Activated CD4-positive, CD25-positive, alpha-beta regulatory T cell treated with anti-CD3 and anti-CD28 coated beads, Interleukin-2, amount 50 U/mL, for 72 hours (primary cell): ENCODE data around the gene BRD7.

Experiments
- DNase-seq: peaks from one replicate; pipeline ENCODE4 v3.0.0; 2021

BRD7 gene

DNA sequence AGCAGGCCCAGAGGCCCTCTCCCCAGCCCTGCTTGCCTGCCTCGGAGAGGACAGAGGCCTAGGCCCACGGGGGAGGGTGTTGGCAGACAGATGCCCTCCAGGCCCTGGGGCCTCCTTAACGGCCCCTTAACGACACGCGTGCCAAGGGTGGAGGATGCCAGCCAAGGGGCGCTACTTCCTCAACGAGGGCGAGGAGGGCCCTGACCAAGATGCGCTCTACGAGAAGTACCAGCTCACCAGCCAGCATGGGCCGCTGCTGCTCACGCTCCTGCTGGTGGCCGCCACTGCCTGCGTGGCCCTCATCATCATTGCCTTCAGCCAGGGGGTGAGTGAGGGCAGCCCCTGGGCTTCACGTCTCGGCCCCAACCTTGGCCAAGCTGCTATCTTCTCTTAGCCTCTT, 80.8 kb downstream of the BRD7 start:
- no peak for DNase-seq

DNA sequence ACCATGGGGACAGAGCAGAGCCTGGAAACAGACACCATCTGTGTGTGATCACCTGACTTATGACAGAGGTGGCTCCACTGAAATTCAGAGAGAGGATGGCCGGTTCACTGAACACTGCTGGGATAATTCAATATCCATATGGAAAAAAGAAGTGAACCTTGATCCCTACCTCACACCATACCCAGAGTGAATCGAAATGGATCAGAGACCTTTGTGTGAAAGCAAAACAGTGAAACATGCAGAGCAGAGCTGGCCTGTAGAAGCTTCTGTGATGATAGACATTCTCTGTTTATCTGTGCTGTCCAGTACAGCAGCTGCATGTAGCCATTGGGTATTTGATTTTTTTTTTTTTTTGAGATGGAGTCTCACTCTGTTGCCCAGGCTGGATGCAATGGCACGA, 82.1 kb downstream of the BRD7 start:
- no peak for DNase-seq

DNA sequence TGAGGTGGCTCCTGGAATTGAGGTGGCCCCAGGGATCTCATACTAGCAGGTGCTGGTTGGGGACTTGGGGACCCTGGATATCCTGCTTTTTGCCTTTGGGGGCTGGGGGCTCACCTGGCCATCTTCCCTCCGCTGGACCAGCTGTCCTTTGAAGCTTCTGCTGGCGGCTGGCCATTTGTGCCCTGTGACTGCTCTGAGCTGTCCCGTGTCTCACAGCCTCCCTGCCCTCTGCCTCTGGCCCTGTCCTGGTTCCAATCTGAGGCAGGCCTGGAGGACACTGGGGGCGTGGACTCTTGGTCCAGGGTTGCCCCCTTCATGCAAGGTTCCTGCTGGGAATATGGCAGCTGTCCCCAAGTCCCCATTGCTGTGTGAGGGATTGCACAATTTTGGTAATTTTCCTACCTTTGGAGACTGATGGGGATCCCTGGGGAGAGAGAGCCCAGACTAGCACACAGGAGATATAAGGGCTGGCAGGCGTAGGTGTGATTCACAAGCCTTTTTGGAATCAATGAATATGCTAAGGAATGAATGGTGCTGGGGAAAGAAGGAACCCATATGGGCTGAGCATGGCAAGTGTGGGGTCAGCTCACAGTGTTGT, 83.3 kb downstream of the BRD7 start:
- DNase-seq, result no peak

DNA sequence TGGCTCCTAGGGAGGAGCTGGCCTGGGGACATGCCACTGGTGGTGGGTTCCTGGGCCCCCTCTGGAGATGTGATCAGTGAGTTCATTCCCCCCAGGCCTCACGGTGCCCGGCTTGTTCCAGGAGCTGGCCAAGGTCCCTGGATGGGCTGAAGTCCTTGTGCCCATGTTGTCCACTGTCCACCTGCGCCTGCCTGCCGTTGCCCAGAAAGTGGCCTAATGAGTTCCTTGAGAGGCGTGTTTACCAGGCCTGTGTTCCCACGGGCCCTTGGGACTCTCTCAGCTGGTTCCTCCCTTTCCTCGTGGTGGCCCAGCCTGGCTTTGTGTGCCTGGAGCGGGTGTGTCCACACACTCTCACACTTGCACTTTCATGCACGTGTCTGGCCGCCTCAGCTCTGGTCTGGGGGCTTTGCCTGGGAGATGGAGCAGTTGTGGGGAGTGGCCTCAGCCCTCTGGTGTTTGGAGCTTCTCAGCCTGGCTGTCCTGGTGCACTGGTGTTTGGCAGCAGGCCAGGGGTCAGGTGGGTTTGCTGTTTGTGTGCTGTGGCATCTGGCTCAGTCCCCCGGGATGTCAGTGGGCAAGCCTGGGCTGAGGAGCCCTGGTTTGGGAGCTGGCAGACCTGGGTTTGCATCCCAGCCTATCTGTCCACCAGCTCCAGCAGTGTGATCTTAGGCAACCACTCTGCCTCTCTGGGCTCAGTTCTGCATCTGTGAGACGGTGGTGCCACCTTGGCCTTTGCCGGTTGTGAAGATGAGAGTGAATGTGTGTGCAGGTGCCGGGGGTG, 84.5 kb downstream of the BRD7 start:
- no peak for DNase-seq

DNA sequence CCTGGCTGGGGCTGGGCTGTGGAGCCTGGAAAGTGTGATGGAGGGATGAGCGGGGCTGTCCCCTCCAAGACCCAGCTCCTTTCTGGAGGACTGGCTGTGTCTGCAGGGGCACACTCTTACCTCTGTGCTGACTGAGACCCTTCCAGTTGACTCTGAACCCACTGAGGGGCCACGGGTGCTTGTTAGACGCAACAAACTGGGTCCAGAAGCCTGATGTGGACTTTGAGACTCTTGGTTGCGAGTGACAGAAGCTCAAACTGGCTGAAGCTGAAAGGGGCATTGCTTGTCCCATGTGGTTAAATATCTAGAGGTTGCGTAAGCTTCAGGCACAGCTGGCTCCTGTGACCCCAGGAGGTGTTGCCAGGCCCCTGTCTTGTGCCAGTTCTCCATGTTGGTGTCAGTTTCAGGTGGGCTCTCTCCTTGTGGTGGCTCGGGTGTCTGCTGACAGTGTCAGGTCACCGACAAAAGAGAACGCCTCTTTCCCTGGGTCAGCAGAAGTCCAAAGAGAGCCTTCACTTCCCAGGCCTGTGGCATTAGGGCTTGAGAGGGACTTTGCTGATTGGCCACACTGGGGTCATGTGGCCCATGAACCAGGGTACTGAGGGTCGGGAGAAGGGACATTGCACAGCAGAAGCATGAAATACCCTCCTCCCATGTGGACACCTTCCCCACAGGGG, 85.7 kb downstream of the BRD7 start:
- no peak for DNase-seq

DNA sequence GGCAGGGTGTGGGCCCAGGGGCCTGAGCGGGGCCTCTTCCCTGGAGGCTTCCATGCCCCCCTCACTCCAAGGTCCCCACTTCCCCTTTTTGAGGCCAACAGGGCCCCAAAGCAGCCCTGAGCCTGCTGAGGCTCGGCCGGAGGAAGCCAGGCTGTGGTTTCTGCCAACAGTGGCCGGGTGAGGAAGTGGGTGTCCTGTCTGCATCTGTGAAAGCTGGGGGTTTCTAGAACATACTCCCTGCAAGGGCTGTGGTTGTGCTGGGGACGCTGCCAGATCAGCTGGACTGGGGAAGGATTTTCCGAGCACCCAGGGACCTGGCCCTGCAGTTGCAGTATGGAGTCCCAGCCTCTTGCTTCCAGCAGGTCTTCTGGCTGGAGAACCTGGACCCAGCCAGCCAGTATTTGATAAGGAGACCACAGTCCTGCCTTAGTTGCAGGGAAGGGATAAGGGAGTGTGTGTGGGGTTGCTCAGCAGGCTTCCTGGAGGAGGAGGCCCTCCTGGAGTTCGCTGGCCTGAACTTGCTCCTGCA, 86.7 kb downstream of the BRD7 start:
- DNase-seq, result peak; percentile 57

DNA sequence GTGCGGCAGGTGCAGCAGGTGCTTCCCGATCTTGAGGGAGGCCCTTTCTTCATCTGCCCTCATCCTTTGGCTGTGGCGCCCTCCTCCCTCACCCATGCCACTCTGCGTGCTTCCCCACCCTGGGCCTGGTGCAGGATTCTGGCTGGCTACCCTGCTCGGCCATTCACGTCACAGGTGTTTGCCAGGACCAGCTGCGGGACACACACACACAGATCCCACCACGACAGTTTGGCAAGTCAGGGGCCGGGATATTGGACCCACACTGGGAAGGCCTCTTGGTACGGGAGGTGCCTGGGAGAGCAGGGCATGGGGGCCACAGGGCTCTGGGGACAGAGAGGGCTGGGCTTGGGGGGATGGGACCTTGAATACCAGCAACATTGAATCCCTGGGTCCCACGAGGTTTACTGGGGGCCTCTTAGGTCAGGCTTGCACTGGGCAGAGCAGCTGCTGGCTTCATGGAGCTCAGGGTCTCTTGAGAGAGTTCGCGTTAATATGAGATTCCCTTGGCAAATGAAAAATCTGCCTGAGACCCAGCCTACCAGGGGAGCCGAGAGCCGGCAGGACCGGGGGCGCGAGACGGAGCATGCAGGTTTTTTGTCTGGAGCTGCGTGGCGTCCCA, 87.3 kb downstream of the BRD7 start:
- DNase-seq, result no peak

DNA sequence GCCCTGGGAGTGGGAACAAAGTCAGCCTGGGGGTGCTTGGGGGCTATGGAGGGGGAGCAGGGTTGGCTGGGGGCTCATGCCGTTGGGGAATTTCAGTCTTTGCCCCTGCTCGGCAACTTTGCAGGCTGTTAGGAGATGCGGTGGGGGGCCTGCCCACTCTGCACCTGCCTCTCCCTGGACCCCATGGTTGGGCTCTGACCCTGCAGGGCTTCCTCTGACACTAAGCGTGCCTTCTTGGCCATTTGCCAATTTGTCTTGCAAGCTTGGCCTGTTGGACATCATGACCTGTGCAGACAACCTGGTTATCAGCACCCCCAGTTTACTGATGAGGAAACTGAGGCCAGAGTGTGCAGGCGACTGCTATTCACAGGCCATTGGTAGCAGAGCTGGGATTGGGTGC, 87.9 kb downstream of the BRD7 start:
- DNase-seq, result no peak

DNA sequence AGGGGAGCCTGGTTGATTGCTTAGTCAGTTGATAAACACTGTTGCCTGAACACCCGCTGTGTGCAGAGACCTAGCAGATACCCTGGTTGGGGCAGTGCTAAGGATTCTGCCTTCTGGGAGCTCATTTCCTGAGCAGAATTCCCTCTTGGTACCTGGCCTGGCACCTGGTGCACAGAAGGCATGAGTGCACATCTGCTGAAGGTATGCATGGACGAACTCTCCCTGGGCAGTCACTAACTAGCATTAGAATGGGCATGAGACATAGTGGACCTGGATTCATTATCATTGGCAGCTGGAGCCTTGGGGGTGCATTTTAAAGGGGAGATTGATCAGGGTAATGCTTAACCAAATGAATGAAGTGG, 89.3 kb downstream of the BRD7 start:
- DNase-seq, result no peak

DNA sequence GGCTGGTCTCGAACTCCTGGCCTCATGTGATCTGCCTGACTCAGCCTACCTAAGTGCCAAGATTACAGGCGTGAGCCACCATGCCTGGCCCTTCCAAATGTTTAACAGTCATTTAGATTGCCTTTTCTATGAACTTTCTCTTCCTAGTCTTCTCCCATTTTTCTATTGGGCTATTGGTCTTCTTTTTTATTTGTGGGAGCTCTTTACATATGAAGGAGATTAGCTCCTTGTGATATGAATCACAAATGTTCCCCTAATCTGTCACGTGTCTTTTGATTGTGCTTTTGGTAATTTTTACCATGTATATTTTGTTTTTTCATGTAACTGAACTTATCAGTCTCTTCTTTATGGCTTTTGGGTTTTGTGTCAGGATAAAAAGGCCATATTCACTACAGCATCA, 90.5 kb downstream of the BRD7 start:
- no peak for DNase-seq

DNA sequence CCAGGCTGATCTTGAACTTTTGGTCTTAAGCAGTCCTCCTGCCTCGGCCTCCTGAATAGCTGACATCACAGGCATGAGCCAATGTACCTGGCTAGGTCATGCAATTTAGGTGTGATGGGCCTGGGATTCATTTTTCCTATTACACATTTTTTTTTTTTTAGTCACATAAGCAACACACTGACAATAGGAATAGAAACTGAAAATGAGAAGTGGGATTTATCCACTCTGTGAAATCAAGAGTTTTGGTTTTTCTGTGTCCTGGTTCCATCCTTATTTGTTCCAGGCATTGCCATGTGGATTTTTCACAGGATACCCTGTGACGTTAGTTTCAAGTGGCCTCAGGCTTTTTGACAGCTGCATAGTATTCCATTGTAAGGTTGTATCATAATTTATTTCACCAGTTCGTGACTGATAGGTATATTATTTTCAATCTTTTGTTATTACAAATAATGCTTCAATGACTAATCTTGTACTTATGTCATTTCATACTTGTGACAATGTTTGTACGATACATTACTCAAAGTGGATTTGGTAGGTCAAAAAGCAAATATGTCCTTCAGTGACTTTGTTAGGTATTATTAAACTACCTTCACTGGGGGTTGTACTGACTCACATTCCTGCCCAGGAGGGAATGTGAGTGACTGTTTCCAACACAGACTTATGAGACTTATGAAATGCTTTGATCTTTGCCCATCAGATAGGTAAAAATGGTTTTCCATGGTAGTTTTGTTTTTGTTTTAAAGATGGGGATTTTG, 91.8 kb downstream of the BRD7 start:
- DNase-seq, result no peak

DNA sequence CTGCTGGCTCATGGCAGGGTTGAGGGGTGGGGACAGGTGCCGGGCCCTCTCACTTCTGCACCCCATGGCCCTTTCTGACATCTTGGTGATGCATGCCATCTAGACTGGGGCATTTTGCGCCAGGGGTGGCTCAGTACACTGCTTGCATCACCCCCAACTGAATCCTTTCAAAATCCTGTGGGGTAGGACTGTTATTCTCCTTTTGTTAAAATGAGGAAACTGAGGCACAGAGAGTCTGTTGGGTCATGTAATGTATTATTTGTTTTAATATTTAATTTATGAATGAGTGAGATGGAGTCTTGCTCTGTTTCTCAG, 92.5 kb downstream of the BRD7 start:
- no peak for DNase-seq

DNA sequence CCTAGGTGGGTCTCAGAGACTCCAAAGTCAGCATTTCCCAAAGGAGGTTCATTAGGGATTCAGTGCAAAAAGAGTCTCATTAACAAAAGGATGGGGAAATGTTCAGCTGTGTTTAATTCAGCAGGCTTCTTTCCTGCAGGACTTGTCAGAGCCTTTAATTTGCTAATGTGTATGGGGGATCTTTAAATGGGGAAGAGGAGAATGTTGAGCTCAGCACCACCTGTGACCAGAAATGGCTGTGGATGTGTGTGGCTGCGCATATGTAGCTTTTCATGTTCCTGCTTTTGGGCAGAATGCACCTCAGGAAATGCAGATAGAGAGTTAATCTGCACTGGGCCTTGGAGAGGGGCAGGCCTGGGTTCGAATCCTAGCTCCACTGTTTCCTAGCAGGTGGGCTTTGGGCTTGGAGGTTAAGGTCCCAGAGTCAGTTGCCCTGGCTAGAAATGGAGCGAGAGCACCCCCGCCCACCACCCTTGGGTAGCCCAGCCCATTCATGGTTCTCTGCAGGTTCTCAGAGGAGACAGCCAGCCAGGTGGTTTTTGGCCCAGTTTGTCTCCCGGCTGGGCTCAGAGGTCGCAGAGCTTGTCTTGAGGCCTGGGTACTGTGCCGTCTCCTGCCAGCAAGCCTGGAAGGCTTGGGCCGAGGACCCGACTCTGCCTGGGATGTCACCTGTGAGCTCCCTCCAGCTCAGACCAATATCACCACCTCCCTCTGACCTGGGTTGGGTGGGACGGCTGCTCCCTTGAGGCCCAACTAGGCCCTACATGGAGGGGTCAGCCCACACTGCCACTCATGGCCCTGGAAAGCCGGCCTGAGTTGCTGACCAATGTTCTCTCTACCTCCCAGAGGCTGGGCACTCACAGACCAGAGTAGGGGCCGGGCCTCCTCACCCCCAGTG, 93.1 kb downstream of the BRD7 start:
- DNase-seq, result no peak

DNA sequence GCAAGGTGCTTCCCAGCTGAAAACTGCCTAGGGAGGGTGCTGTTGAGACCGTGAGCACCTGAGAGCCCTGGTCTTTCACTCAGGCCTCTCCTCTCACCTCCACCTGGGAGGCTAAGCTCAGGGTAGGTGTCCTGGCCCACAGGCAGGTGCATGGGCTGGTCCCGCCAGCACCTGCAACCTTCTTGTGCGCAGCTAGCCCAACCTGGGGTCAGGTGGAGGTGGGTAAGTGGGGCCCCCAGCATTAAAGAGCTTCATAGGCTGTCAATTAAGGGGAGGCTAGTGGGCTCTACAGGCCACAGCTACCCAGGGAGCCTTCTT, 93.7 kb downstream of the BRD7 start:
- DNase-seq, result no peak

DNA sequence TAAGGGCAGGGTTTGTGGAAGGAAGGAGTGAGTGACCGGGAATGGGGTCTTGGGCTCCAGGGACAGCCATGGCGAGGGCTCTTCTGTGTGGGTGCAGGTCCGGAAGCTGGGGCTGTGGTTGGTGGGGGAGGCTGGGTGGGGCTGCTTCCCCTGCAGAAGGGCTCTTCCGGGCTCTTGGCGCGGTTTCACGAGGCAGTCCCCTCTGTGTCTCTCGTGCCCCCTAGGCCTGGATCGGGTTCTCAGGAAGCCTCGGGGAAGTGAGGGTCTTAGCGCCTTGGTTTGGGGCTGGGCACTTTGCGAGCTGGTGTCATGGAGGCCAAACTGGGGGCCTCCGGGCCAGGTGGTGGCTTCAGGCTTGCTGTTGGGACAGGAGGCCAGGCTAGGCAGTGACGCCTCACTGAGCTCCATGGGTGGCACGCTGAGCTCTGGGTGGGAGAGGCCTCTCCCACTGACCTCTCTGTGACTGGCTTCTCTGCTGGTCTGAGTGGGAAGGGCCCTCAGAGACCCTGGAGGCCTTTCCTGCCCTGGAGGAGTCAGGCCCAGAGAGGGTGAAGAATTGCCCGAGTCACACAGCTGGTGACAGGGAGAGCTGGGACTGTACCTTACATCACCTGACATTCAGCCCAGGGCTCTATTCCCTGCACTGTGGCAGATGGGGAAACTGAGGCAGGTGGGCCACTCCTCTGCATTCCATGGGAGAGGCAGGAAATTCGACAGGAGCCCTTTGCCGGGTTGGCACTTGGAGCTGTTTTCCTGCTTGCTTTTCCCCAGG, 94.3 kb downstream of the BRD7 start:
- peak; percentile 61 for DNase-seq

DNA sequence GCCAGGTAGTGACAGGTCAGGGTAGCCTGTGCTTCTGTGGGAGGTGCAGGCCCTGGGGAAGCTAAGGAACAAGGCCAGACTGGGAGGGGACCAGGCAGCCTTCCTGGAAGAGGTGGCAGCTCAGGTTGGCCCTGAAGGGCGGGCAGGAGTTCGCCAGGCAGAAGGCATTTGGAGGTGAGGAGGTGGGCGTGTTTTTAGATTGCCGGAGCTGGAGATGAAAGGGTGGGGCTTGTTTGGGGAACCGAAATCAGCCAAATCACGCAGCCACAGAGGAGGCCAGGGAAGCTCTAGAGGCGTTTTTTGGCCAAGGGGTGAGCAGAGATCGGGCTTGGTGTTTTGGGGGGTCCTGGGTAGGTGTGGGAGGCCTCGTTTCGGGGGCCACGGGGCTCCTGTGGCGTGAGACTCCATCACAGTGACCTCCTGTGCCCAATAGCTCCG, 94.9 kb downstream of the BRD7 start:
- DNase-seq, result peak; percentile 49

DNA sequence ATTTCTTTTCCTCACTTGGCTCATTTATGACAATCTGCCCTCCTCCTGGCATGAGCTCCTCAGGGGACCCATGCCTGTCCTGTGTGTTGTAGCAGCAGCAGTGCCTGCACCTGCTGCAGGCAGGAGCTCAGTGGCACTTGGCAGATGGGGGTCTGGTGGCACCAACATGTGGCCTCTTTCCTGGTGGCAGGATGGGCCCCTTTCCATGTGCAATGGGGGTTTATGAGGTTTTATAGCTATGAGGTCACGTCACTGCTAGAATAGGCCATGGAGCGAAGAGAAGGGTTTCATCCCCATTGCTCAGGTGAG, 95.5 kb downstream of the BRD7 start:
- no peak for DNase-seq

DNA sequence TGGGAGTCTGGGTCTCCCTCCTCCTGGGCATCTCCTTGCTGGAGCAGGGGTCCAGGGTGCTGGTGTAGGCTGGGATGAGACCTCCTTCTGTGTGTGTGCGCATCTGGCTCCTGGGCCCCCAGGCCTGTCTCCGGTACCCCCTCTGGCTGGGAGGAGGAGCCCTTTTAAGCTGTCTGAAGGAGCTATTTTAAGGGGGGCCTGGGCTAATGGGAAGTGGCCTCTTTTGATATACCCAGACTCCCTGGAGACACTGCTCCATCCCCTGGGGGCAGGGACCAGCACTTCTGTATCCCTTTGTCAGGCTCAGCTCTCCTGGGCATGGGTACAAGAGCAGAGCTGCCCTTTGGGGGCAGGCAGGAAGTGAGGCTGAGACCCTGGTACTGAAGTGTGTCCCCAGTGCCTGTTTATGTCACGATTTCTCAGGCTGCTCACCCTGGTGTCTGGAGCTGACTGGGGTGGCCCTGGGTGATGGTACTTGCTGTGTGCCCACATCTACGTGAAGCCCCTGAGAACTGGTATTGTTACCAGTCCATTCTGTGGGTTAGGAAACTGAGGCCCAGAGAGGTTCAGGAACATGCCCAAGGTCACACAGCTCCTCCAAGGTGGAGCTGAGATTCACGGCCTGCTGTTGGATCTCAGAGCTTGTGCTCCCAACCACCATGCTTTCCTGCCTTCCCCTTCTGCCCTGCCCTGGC, 96.0 kb downstream of the BRD7 start:
- DNase-seq, result no peak

DNA sequence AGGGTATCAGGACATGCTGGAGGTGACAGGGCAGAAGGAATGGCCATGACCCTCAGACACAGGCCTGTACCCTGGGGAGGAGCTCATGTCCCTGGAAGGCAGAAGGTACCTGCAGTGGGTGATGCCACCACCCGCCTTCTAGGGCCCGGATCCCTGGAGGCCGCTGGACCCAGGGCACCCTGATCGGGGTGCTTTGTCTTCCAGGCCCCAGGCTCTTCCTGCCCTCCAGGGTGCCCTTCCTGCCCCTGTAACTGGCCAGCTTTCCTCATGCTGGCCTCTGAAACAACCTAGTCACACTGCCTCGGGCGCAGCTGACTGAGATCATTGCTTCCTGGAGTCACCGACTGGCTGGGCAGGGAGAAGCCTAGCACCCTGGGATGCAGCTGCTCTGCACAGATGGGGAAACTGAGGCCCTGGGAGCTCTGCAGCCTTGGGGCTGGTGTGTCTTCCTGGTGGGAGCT, 96.6 kb downstream of the BRD7 start:
- DNase-seq, result no peak

DNA sequence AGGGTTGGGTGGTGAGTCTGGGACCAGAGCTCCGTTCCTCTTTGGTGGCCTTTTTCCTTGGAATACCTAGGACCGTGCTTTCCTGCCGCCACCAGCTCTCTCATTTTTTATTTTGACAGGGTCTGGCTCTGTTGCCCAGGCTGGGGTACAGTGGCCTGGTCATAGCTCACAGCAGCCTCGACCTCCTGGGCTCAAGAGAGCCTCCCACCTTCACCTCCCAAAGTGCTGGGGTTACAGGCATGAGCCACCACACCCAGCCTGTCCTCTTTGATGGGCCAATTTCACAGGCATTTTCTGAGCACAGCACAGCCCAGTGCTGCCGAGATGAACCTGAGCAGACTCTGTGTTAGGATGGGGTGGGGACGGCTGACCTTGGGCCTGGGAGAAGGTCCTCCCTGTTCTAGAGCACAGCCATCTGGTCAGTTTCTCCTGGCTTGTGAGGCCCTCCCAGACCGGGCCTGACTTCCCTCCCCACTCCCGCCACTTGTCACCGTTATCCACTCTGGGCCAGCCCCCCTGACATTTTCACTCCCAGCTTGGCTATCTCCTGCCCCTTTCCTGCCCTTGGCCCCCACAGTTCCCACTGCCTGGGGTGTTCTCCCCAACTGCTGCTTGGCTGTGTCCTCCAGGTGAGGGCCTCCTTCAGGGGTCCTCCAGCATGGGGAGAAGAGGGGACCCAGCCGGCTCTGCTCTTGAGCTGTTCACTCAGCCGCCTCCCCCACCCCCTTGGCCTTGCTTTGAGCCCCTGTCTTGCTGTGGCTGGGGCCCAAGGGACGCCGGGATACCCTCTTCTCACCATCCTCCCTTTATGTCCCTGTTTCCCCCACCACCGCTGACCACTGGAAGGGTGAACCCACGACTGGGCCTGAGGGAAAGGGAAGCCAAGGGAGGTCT, 97.4 kb downstream of the BRD7 start:
- no peak for DNase-seq
